Left lung (tissue), 10 donors: Measurements from ENCODE around the gene TENM4. TPM values are rescaled to one million over a fixed set of nuclear protein-coding genes. Genes with fewer than 3 reads are reported as not detected.
A peak's percentile ranks its signal among the peaks of the same experiment; 100 is the strongest.

Experiments used
- ATAC-seq: fragments of 200-7000 bp; cut with Tn5 transposase; one replicate; pipeline ENCODE4 v1.9.1; 2020; ENCODE audit warnings: moderate library complexity
- DNase-seq, 4 donors: peaks; one replicate each; pipeline ENCODE4 v3.0.0-alpha.2; 2013 to 2020
- H3K27ac ChIP-seq, 2 donors: fragments of 200-600 bp; sonication (generic) in 1 of 2; one replicate each; pipeline versions ENCODE4 v1.5.0 to v1.8.0; 2020 to 2021
- H3K27me3 ChIP-seq, 2 donors: fragments of 200-600 bp; sonication (generic) in 1 of 2; one replicate each; pipeline versions ENCODE4 v1.5.0 to v1.8.0; 2020 to 2021
- H3K36me3 ChIP-seq, 2 donors: fragments of 200-600 bp; sonication (generic) in 1 of 2; one replicate each; pipeline versions ENCODE4 v1.5.0 to v1.8.0; 2020 to 2021
- H3K4me1 ChIP-seq, 2 donors: fragments of 200-600 bp; one replicate each; pipeline ENCODE4 v1.8.0; 2021
- H3K4me3 ChIP-seq, 2 donors: fragments of 200-600 bp; sonication (generic) in 1 of 2; one replicate each; pipeline versions ENCODE4 v1.5.0 to v1.8.0; 2020 to 2021; ENCODE audit warnings: mild to moderate bottlenecking in 1 of 2
- H3K9me3 ChIP-seq, 2 donors: fragments of 200-600 bp; sonication (generic) in 1 of 2; one replicate each; pipeline versions ENCODE4 v1.5.0 to v1.8.0; 2020 to 2021
- CTCF ChIP-seq, 2 donors: fragments of 200-600 bp; sonication (generic) in 1 of 2; IDR thresholded peaks; one replicate each; pipeline versions ENCODE4 v1.5.0 to v1.8.0; 2021; ENCODE audit warnings: antibody characterized with exemption in 2 of 2
- intact Hi-C, 2 donors: fragments of 100-400 bp; cut with DNase I; formaldehyde crosslinking; loops; one replicate each; pipeline versions ENCODE4 v1.11.2 to v1.14.2; 2022
- polyA plus RNA-seq, 6 donors: library from polyadenylated mRNA; unstranded; fragments of 120-200 nt; gene quantifications; one replicate each; pipeline ENCODE4 v1.2.1, GENCODE V29; 2013; ENCODE audit not compliant: insufficient read length in 6 of 6
- total RNA-seq, 2 donors: library from RNA; stranded (reverse); fragmentation: NEBNext Ultra II Directional; extraction: Animal tissue kit (Norgen Biotek cat#: 25700); gene quantifications; one replicate each; pipeline ENCODE4 v1.2.1, GENCODE V29; 2021
- donor health status: DM: no; HTN: yes; CAD: no.
- donor health status: DM: no; HTN: no; CAD: no.

Gene TENM4
- total and polyA plus RNA-seq, 8 donors = 3.4 to 7.1 (median 5.2) TPM

GRCh38 chr11:79241205-79241851 lies 199.5 kb downstream of the TENM4 start:
- H3K27ac ChIP-seq = no peak overlapping the region
- ATAC-seq (no peak), DNase-seq (no peak)
- no peaks in the 10 kb centered on the region for H3K9me3 ChIP-seq
- H3K4me3 ChIP-seq = no peak overlapping the region
- peaks cover 0 to 5% of the 10 kb centered on the region in 2 donors for H3K27me3 ChIP-seq
- no peak for TF ChIP-seq CTCF (IDR thresholded peaks at IDR 0.05)
- intact Hi-C loops = no loop called here
- H3K4me1 ChIP-seq = no peaks in the 10 kb centered on the region
- H3K36me3 ChIP-seq = no peaks in the 10 kb centered on the region

DNA sequence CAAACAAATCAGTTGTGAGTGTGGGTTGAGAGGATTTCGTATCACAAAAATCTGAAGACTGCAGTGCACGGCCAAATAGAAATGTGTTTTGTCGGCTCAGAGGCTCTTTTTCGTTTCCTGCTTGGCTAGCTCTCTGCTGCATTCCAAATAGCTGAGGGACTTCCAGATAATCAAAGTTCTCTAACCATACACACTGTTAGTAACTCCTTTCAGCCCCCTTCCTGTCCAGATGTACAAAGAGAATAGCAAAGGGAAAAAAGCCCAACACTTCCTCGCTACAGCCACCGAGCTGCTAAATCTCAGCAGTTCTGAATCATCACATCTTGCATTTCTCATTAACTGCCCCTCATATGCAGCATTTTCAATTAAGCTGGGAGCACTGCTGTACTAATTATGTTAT lies 203.1 kb downstream of the TENM4 start:
- Histone ChIP-seq H3K4me1 (no peaks in the 10 kb centered on the region), H3K36me3 (no peaks in the 10 kb centered on the region), H3K27me3 (peaks cover 0 to 5% of the 10 kb centered on the region in 2 donors), H3K9me3 (no peaks in the 10 kb centered on the region), H3K27ac (no peak overlapping the region), H3K4me3 (no peak overlapping the region)
- DNase-seq = peak in 2 of 4 donors; percentile 51 to 69
- intact Hi-C loops = no loop called here
- no peak for TF ChIP-seq CTCF (IDR thresholded peaks at IDR 0.05)
- ATAC-seq = peak; percentile 67

DNA sequence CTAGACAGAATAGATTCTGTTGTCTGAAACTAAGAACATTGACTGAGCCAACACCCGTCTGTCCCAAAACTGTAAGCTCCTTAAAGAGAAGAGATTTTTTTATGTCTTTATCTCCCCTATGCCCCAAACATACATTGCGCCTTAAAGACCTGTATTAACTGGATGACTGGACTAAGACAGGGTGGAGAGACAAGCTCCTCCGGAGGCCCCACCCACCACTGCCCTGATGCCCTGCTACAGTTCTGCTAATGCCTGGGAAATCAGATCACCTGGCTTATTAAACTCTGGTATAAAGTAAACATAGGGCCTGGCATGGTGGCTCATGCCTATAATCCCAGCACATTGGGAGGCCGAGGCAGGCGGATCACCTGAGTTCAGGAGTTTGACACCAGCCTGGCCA lies 203.7 kb downstream of the TENM4 start:
- H3K4me1 ChIP-seq = no peaks in the 10 kb centered on the region
- DNase-seq (no peak), ATAC-seq (no peak)
- intact Hi-C loops = no loop called here
- no peak for TF ChIP-seq CTCF (IDR thresholded peaks at IDR 0.05)
- no peak overlapping the region for H3K27ac ChIP-seq
- H3K4me3 ChIP-seq = no peak overlapping the region
- H3K36me3 ChIP-seq = no peaks in the 10 kb centered on the region
- H3K27me3 ChIP-seq = peaks cover 0 to 5% of the 10 kb centered on the region in 2 donors
- no peaks in the 10 kb centered on the region for H3K9me3 ChIP-seq

- no peak overlapping the region for H3K27ac ChIP-seq
- H3K4me1 ChIP-seq = no peaks in the 10 kb centered on the region
- no peaks in the 10 kb centered on the region for H3K9me3 ChIP-seq
- TF ChIP-seq CTCF (IDR thresholded peaks at IDR 0.05) = no peak
- ATAC-seq (no peak), DNase-seq (peak in 1 of 4 donors; percentile 36)
- peaks cover 0 to 5% of the 10 kb centered on the region in 2 donors for H3K27me3 ChIP-seq
- H3K4me3 ChIP-seq = no peak overlapping the region
- intact Hi-C loops = no loop called here
- H3K36me3 ChIP-seq = no peaks in the 10 kb centered on the region
Measured at GRCh38 chr11:79236541-79236971, 204.3 kb downstream of the TENM4 start.

- no peak for TF ChIP-seq CTCF (IDR thresholded peaks at IDR 0.05)
- Histone ChIP-seq H3K27me3 (peaks cover 0 to 5% of the 10 kb centered on the region in 2 donors), H3K4me3 (no peak overlapping the region), H3K4me1 (no peaks in the 10 kb centered on the region), H3K36me3 (no peaks in the 10 kb centered on the region), H3K9me3 (no peaks in the 10 kb centered on the region), H3K27ac (no peak overlapping the region)
- ATAC-seq (no peak), DNase-seq (no peak)
- intact Hi-C loops = no loop called here
Measured at GRCh38 chr11:79235696-79236095, 205.1 kb downstream of the TENM4 start.
